HepG2 (cell line): ENCODE data around the gene ANKEF1. TPM values are rescaled to one million over a fixed set of nuclear protein-coding genes. Genes with fewer than 3 reads are reported as not detected.

ENCODE experiments used
- EP300 ChIP-seq, 3 experiments: sonication (generic) in 1 of 3; formaldehyde crosslinking in 1 of 3; IDR thresholded peaks; 2 replicates each; pipeline versions ENCODE4 v1.5.1 to v1.6.1; 2011 to 2020; ENCODE audit warnings: low read depth in 2 of 3, low read length in 2 of 3, borderline replicate concordance in 1 of 3, improper control_type of control experiment in 1 of 3, mild to moderate bottlenecking in 1 of 3, missing genetic modification reagents in 1 of 3, moderate library complexity in 1 of 3
- FOXO4 ChIP-seq: sonication (generic); formaldehyde crosslinking; conservative IDR thresholded peaks from 2 replicates; pipeline ENCODE4 v1.8.1; 2023; ENCODE audit warnings: missing genetic modification reagents
- GPN1 ChIP-seq: sonication (generic); formaldehyde crosslinking; IDR thresholded peaks from 2 replicates; pipeline ENCODE4 v1.5.1; 2020; ENCODE audit warnings: missing genetic modification reagents, borderline replicate concordance
- HMGA1 ChIP-seq: sonication (generic); formaldehyde crosslinking; conservative IDR thresholded peaks from 2 replicates; pipeline ENCODE4 v1.4.0; 2020; ENCODE audit warnings: missing genetic modification reagents
- KDM5A ChIP-seq: fragments of 200-600 bp; sonication (generic); IDR thresholded peaks from 2 replicates; pipeline ENCODE4 v1.7.0; 2018; ENCODE audit warnings: antibody characterized with exemption, mild to moderate bottlenecking, low read length, borderline replicate concordance
- MEF2D ChIP-seq: sonication (generic); formaldehyde crosslinking; IDR thresholded peaks from 2 replicates; pipeline ENCODE4 v1.5.1; 2020; ENCODE audit warnings: mild to moderate bottlenecking, missing genetic modification reagents
- NFAT5 ChIP-seq: sonication (generic); formaldehyde crosslinking; IDR thresholded peaks from 2 replicates; pipeline ENCODE4 v1.4.0; 2020; ENCODE audit warnings: missing genetic modification reagents
- PCBP1 ChIP-seq: fragments of 200-400 bp; formaldehyde crosslinking; IDR thresholded peaks from 2 replicates; pipeline ENCODE4 v1.6.1; 2017; ENCODE audit warnings: mild to moderate bottlenecking, low read depth, low read length, borderline replicate concordance
- TEF ChIP-seq: sonication (generic); formaldehyde crosslinking; IDR thresholded peaks from 2 replicates; pipeline ENCODE4 v1.5.0; 2020; ENCODE audit warnings: missing genetic modification reagents
- YEATS2 ChIP-seq: sonication (generic); formaldehyde crosslinking; IDR thresholded peaks from 2 replicates; pipeline ENCODE4 v1.4.0; 2020; ENCODE audit warnings: missing genetic modification reagents, borderline replicate concordance
- ZBTB3 ChIP-seq: sonication (generic); formaldehyde crosslinking; IDR thresholded peaks from 2 replicates; pipeline ENCODE4 v1.4.0; 2020; ENCODE audit warnings: low read depth, mild to moderate bottlenecking, moderate library complexity, missing genetic modification reagents, borderline replicate concordance
- ZNF225 ChIP-seq: sonication (generic); formaldehyde crosslinking; IDR thresholded peaks from 2 replicates; pipeline ENCODE4 v1.4.0; 2020; ENCODE audit warnings: mild to moderate bottlenecking, missing genetic modification reagents
- ZNF235 ChIP-seq: sonication (generic); formaldehyde crosslinking; IDR thresholded peaks from 2 replicates; pipeline ENCODE4 v1.8.1; 2023; ENCODE audit warnings: mild to moderate bottlenecking, missing genetic modification reagents, borderline replicate concordance
- ZNF430 ChIP-seq: sonication (generic); formaldehyde crosslinking; IDR thresholded peaks from 2 replicates; pipeline ENCODE4 v1.9.0; 2021; ENCODE audit warnings: mild to moderate bottlenecking, missing genetic modification reagents
- ZNF552 ChIP-seq: sonication (generic); formaldehyde crosslinking; IDR thresholded peaks from 2 replicates; pipeline ENCODE4 v1.9.0; 2022; ENCODE audit warnings: missing genetic modification reagents, mild to moderate bottlenecking, borderline replicate concordance
- ZNF572 ChIP-seq: sonication (generic); formaldehyde crosslinking; IDR thresholded peaks from 2 replicates; pipeline ENCODE4 v1.5.1; 2020; ENCODE audit warnings: mild to moderate bottlenecking, missing genetic modification reagents
- ZNF607 ChIP-seq: sonication (generic); formaldehyde crosslinking; IDR thresholded peaks from 2 replicates; pipeline ENCODE4 v1.5.1; 2020; ENCODE audit warnings: missing genetic modification reagents, mild to moderate bottlenecking, borderline replicate concordance
- ZNF619 ChIP-seq: sonication (generic); formaldehyde crosslinking; IDR thresholded peaks from 2 replicates; pipeline ENCODE4 v1.4.0; 2020; ENCODE audit warnings: mild to moderate bottlenecking, missing genetic modification reagents
- ZNF737 ChIP-seq: sonication (generic); formaldehyde crosslinking; IDR thresholded peaks from 2 replicates; pipeline ENCODE4 v1.5.0; 2020; ENCODE audit warnings: missing genetic modification reagents, mild to moderate bottlenecking, borderline replicate concordance
- ZNF790 ChIP-seq: sonication (generic); formaldehyde crosslinking; IDR thresholded peaks from 2 replicates; pipeline ENCODE4 v1.8.0; 2022; ENCODE audit warnings: missing genetic modification reagents, mild to moderate bottlenecking, borderline replicate concordance
- polyA plus RNA-seq, 8 experiments: library from polyadenylated mRNA; depleted of rRNA in 3 of 8; stranded (reverse) in 7 of 8; unstranded in 1 of 8; fragments of >200 nt; fragmentation: Illumina TruSeq in 4 of 8; extraction: Trizol in 4 of 8; gene quantifications; 2 replicates each; pipeline versions ENCODE4 v1.2.1 to v1.2.3, GENCODE V29; 2011 to 2016; ENCODE audit warnings: low read depth in 4 of 8, missing spikeins in 1 of 8, mixed read lengths in 1 of 8; ENCODE audit not compliant: insufficient read depth in 1 of 8
- total RNA-seq, 5 experiments: library from RNA; depleted of rRNA; stranded (reverse); fragments of >200 nt; fragmentation: Illumina TruSeq; extraction: Trizol; gene quantifications; 2 replicates each; pipeline ENCODE4 v1.2.3, GENCODE V29; 2016; ENCODE audit warnings: low read depth in 1 of 5

Gene ANKEF1
- total and polyA plus RNA-seq, 2 of the 13 experiments (the other 11 are each of a cell fraction or from before 2014, with no cell fraction given): 3.1 to 8.6 TPM

GRCh38 chr20:10034717-10035571 is at the start of gene ANKEF1 (continued):
- TF ChIP-seq NFAT5 (CRISPR knock-in tag) (peak; percentile 72; the same call in 1 of the 2 replicates), TEF (CRISPR knock-in tag) (no peak), ZNF430 (CRISPR knock-in tag) (peak; percentile 89; the same call in 1 of the 2 replicates), ZNF607 (peak; percentile 95), ZNF552 (CRISPR knock-in tag) (peak; percentile 89), MEF2D (CRISPR knock-in tag) (no peak), ZNF790 (CRISPR knock-in tag) (no peak; the same call in 1 of the 2 replicates), FOXO4 (0 out of 2 replicates have a peak, but pooled peaks have one; percentile 56), ZNF619 (CRISPR knock-in tag) (peak; percentile 92), ZNF737 (no peak; the same call in 1 of the 2 replicates), ZNF225 (peak; percentile 98), ZNF235 (CRISPR knock-in tag) (0 out of 2 replicates have a peak, but pooled peaks have one; percentile 77), EP300 (IDR thresholded peaks at IDR 0.05; ENCODE audit: low read depth in 2 of 2, low read length in 2 of 2) (peak in 1 of 2 experiments; percentile 12; a peak in 1 of 4 replicates), EP300 (CRISPR knock-in tag; IDR thresholded peaks at IDR 0.05; ENCODE audit: borderline replicate concordance) (no peak; the same call in 1 of the 2 replicates), GPN1 (CRISPR knock-in tag) (no peak), KDM5A (no peak; the same call in 1 of the 2 replicates), PCBP1 (peak; percentile 75; the same call in 1 of the 2 replicates), ZBTB3 (CRISPR knock-in tag) (peak; percentile 75; the same call in 1 of the 2 replicates), ZNF572 (CRISPR knock-in tag) (no peak; the same call in 1 of the 2 replicates), HMGA1 (CRISPR knock-in tag) (no peak), YEATS2 (CRISPR knock-in tag) (peak; percentile 88)
